Skeletal muscle tissue (tissue), 4 donors: ENCODE results near the gene PPP1R14C. TPM values are rescaled to one million over a fixed set of nuclear protein-coding genes. Genes with fewer than 3 reads are reported as not detected.
"Not testable (repeated sequence)": the region's sequence is repeated elsewhere in the genome, so short reads cannot be mapped to it uniquely, and the experiment has no call there.

ENCODE experiments used
- H3K27ac ChIP-seq: one replicate; pipeline ENCODE4 v1.7.0; 2013; ENCODE audit warnings: mild to moderate bottlenecking, low read depth, low read length, inconsistent platforms
- H3K27me3 ChIP-seq, 3 donors: one replicate each; pipeline ENCODE4 v1.7.0; 2013; ENCODE audit warnings: low read length in 3 of 3; ENCODE audit not compliant: control insufficient read depth in 3 of 3, insufficient read depth in 3 of 3
- H3K36me3 ChIP-seq, 3 donors: one replicate each; pipeline ENCODE4 v1.7.0; 2013; ENCODE audit warnings: low read length in 3 of 3; ENCODE audit not compliant: control insufficient read depth in 3 of 3, insufficient read depth in 3 of 3
- H3K4me1 ChIP-seq, 3 donors: one replicate each; pipeline ENCODE4 v1.7.0; 2013; ENCODE audit warnings: low read length in 3 of 3, mild to moderate bottlenecking in 3 of 3; ENCODE audit not compliant: control insufficient read depth in 3 of 3, insufficient read depth in 3 of 3
- H3K4me3 ChIP-seq, 3 donors: one replicate each; pipeline ENCODE4 v1.7.0; 2013; ENCODE audit warnings: low read length in 3 of 3
- H3K9ac ChIP-seq, 3 donors: one replicate each; pipeline ENCODE4 v1.7.0; 2013; ENCODE audit warnings: low read length in 3 of 3, mild to moderate bottlenecking in 3 of 3, moderate library complexity in 2 of 3, low read depth in 1 of 3
- H3K9me3 ChIP-seq, 3 donors: one replicate each; pipeline ENCODE4 v1.7.0; 2013; ENCODE audit warnings: low read length in 3 of 3; ENCODE audit not compliant: control insufficient read depth in 3 of 3
- total RNA-seq: library from RNA; depleted of rRNA; stranded (reverse); fragments of >200 nt; gene quantifications from one replicate; pipeline ENCODE4 v1.2.3, GENCODE V29; 2014
- donor health status: Osteomylitis.

PPP1R14C gene
- total RNA-seq, 1 donor from 2014 or later = 14.1 TPM

DNA sequence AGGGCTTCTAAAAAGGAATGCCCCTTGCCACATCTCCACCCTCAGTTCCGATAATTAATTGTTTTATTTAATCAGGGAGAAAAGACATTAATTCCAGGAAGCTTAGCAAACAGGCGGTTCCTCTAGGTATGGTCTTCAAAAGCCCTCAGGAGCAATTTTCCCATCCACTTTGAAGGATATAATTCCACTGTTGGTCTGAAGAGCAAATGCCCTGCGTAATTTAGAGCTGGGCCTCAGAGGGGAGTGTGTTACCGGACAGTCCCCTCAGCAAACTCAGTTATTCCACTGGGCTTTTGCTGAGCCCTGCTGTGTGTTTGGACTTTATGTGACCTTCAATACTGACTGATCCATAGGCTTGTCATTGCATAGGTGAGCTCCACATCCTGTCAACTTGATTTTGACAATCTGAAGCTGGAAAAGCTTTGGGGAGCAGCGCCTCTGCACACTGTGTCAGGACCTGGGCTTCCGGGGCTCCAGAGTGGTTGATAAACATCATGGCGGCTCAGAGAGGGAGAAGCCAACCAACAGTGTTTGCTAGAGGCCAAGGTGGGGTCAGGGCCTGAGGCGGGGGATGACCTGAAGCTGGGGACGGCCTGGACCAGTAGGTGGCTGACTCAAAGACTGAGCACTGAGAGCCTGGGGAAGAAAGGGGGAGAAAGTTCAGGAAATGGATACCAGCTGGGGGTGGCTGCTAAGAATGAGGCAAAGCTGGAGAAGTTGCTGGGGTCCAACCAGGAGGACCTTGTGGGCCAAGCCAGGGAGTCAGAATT, 43.5 kb downstream of the PPP1R14C start:
- H3K36me3 ChIP-seq = no peaks in the 10 kb centered on the region
- H3K27me3 ChIP-seq = no peaks in the 10 kb centered on the region
- no peak overlapping the region for H3K9ac ChIP-seq
- H3K27ac ChIP-seq = no peak overlapping the region
- H3K4me3 ChIP-seq = no peak overlapping the region
- H3K4me1 ChIP-seq = no peaks in the 10 kb centered on the region
- H3K9me3 ChIP-seq = no peaks in the 10 kb centered on the region

DNA sequence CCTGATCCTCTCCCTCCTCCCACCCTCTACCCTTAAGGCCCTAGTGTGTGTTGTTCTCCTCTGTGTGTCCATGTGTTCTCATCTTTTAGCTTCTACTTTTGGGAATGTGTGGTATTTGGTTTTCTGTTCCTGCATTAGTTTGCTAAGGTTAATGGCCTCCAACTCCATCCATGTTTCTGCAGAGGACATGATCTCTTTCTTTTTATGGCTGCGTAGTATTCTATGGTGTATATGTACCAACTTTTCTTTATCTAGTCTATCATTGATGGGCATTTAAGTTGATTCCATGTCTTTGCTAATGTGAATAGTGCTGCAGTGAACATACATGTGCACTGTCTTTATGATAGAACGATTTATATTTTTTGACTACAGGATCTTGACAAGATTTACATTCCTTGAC, 44.6 kb downstream of the PPP1R14C start:
- not testable (repeated sequence) for H3K27ac ChIP-seq, H3K9me3 ChIP-seq

DNA sequence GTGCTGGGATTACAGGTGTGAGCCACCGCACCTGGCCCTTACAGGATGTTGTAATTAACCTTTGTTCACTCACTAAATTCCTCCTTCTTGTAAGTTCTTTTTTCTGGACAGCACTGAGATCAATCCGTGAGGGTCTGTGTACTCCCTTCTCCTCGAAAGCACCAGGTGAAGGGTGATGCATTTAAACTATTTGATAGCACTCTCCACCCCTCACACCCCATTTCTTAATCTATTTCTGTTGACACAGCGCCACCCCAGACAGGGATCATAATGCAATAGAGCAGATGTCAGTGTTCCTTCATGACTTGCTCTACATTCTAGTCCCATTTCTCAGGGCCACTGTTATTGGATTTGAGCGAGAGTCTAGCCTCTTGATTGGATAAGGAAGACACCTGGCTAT, 46.3 kb downstream of the PPP1R14C start:
- no peak overlapping the region for H3K4me3 ChIP-seq
- no peak overlapping the region for H3K9ac ChIP-seq
- H3K27me3 ChIP-seq = no peaks in the 10 kb centered on the region
- no peaks in the 10 kb centered on the region for H3K36me3 ChIP-seq
- H3K27ac ChIP-seq = no peak overlapping the region
- H3K9me3 ChIP-seq = no peaks in the 10 kb centered on the region
- H3K4me1 ChIP-seq = no peaks in the 10 kb centered on the region

More for the DNA sequence above, 44.6 kb downstream of the PPP1R14C start:
- not testable (repeated sequence) for H3K36me3 ChIP-seq, H3K27me3 ChIP-seq, H3K9ac ChIP-seq, H3K4me1 ChIP-seq, H3K4me3 ChIP-seq

DNA sequence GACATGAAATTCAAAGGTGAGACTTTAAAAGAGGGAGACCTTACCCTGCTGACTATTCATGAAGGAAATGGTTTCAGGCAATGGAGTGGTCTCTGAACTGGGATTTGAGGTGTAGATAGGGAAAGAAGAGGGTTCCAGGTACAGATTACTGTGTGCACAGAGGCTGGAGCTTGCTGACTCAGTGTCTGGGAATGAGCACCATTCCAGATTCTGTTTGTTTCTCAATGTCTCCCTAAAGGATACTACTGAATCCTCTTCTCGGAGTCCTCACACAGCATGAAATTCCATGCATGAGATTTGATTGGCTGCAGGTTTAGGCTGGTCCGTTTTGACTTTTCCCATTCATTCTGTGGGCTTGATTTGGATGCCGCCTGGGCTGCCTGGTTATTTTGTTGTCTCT, 49.0 kb downstream of the PPP1R14C start:
- Histone ChIP-seq H3K36me3 (no peaks in the 10 kb centered on the region), H3K4me1 (peaks cover 8 to 15% (median 12%) of the 10 kb centered on the region in 3 donors), H3K4me3 (no peak overlapping the region), H3K9me3 (no peaks in the 10 kb centered on the region), H3K27ac (no peak overlapping the region), H3K9ac (no peak overlapping the region), H3K27me3 (no peaks in the 10 kb centered on the region)

DNA sequence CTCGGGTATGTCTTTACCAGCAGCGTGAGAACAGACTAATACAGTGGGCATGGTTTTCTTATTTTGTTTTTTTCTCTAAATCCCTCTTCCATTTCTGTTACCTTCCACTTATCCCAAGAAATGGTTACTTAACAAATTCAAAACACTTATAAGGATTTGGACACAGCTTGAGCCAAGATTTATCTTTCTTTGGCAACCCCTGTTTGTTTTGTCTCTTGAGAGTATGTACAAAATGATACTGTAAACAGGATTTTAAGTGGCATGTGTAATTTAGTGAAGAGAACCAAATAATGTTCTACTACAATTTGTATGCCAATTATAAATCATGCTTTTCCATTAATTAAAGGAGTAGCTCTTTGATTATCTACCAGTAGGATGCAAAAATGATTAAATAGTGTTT, 51.4 kb downstream of the PPP1R14C start:
- Histone ChIP-seq H3K9ac (no peak overlapping the region), H3K9me3 (no peaks in the 10 kb centered on the region), H3K27me3 (no peaks in the 10 kb centered on the region), H3K4me1 (peaks cover 15 to 30% (median 18%) of the 10 kb centered on the region in 3 donors), H3K4me3 (no peak overlapping the region), H3K36me3 (no peaks in the 10 kb centered on the region), H3K27ac (no peak overlapping the region)

DNA sequence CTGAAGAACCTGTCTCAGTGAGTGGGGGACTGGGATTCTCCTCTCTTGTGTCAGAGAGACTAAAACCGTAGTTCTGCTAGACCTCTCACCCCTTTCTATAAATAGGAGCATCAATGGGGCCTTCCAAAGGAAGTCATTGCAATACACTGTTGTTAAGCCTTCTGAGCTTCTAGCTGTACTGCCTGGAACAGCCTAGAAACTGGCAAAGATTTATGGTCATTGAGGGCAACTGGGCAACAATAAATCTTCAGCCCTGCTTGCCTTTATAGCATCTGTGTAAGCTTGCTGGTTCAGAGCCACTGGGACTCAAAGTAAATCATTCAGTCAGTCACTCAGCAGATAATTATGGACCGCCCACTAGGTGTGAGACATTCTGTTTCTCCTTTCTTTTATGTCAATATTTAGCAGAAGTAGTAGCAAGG, 53.2 kb downstream of the PPP1R14C start:
- H3K4me1 ChIP-seq = peaks cover 18 to 42% (median 20%) of the 10 kb centered on the region in 3 donors
- H3K9ac ChIP-seq = peak overlapping the region in 1 of 3 donors; percentile 58
- H3K27me3 ChIP-seq = no peaks in the 10 kb centered on the region
- no peak overlapping the region for H3K4me3 ChIP-seq
- H3K36me3 ChIP-seq = no peaks in the 10 kb centered on the region
- peak overlapping the region; percentile 61 for H3K27ac ChIP-seq
- no peaks in the 10 kb centered on the region for H3K9me3 ChIP-seq

DNA sequence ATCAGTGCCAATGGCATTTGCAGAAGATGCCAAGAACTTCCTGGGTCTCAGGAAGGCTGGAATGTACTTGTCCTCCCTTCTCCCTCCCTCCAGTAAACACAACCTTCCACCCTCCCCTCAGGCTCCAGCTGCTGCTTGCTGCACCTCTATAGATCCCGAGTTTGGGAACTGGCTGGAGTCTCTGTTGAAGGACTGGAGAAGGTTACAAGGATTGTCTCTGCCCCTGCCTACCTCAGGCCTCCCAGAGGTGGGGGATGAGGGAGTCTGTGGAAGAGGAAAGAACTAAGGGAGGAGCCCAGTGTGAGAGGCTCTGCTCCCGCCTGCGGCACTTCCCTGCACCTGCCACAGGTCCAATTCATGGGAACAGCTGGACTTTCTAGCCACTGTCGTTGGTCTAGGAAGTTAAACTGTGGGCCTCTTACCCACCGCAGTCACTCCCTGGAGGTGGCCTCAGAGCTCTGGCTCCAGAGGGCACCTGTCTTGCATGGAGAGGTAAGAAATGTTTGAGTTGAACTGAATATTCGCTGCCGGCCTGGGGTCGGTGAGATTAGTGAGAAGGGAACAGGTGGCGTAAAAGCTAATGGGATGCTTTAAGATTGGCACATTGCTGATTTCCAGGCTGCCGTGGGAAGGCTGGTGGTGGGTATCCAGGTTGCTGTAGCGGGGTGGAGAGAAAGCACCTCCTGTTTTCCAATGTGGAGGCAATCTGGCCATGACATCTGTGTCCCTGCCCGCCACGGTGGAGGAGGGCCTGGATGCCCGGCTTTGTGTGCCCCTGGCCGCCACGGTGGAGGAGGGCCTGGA, 54.3 kb downstream of the PPP1R14C start:
- H3K27ac ChIP-seq = peak overlapping the region; percentile 9
- H3K9ac ChIP-seq = peak overlapping the region in 1 of 3 donors; percentile 8
- no peaks in the 10 kb centered on the region for H3K27me3 ChIP-seq
- no peaks in the 10 kb centered on the region for H3K9me3 ChIP-seq
- H3K36me3 ChIP-seq = no peaks in the 10 kb centered on the region
- H3K4me1 ChIP-seq = peaks cover 18 to 43% (median 20%) of the 10 kb centered on the region in 3 donors
- no peak overlapping the region for H3K4me3 ChIP-seq

DNA sequence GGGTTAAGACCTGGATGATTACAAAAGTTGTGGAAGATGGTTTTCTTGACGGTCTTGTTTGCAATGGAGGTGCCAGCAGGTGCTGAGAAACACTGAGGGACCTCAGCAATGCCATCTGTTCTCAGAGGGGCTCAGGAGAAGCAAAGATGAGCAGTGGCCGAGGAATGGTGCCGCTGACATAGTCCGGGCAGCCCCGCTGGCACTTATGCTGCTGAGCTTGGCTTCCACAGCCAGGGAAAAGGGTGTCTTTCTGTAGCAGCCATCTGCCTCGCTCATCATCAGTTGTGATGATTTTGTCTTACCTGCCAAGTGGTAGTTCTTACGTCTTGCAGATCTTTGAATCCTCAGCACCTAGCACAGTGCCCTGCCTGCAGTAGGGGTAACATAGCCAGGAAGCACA, 55.7 kb downstream of the PPP1R14C start:
- Histone ChIP-seq H3K36me3 (no peaks in the 10 kb centered on the region), H3K27me3 (no peaks in the 10 kb centered on the region), H3K27ac (no peak overlapping the region), H3K9me3 (no peaks in the 10 kb centered on the region), H3K4me3 (no peak overlapping the region), H3K9ac (no peak overlapping the region), H3K4me1 (peaks cover 29 to 57% (median 31%) of the 10 kb centered on the region in 3 donors)

DNA sequence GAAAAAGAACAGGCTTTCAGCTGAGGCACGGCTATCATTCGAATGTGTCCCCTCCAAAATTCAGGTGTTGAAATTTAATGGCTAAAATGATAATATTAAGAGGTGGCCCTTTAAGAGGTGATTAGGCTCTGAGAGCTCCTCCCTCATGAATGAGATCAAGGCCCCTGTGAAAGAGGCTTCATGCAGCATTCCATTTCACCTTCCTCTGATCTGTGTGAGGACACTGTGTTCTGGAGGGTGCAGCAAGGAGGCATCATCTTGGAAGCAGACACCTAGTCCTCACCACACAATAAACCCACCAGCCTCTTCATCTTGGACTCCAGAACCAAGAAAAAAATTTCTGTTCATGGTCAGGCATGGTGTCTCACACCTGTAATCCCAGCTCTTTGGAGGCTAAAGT, 56.4 kb downstream of the PPP1R14C start:
- H3K27me3 ChIP-seq = no peaks in the 10 kb centered on the region
- H3K9ac ChIP-seq = no peak overlapping the region
- H3K4me1 ChIP-seq = peaks cover 33 to 63% (median 37%) of the 10 kb centered on the region in 3 donors
- no peak overlapping the region for H3K4me3 ChIP-seq
- H3K27ac ChIP-seq = no peak overlapping the region
- H3K36me3 ChIP-seq = no peaks in the 10 kb centered on the region
- no peaks in the 10 kb centered on the region for H3K9me3 ChIP-seq
